HG03521 (cell line): Measurements from ENCODE around the gene NCAPD3.
"Not testable (repeated sequence)": the region's sequence is repeated elsewhere in the genome, so short reads cannot be mapped to it uniquely, and the experiment has no call there.

Experiments
- ATAC-seq: cut with Tn5 transposase; IDR thresholded peaks from one replicate; pipeline ENCODE4 v1.9.1; 2021; ENCODE audit warnings: mild to moderate bottlenecking, moderate library complexity; ENCODE audit not compliant: unreplicated experiment

The NCAPD3 gene

GRCh38 chr11:134230339-134230738 is 6.6 kb upstream of the NCAPD3 start:
- ATAC-seq = no peak

- no peak for ATAC-seq
Observed at GRCh38 chr11:134229126-134229790, 5.5 kb upstream of the NCAPD3 start.

GRCh38 chr11:134228625-134229024 is 4.9 kb upstream of the NCAPD3 start:
- peak; percentile 41 for ATAC-seq

- no peak for ATAC-seq
Observed at GRCh38 chr11:134226806-134227325, 3.1 kb upstream of the NCAPD3 start.

- ATAC-seq = peak; percentile 16
Observed at GRCh38 chr11:134224710-134225664, 1.2 kb upstream of the NCAPD3 start.

- no peak for ATAC-seq
Observed at GRCh38 chr11:134223121-134223520, 646 bp downstream of the NCAPD3 start.

GRCh38 chr11:134216816-134217215 is 7.0 kb downstream of the NCAPD3 start:
- ATAC-seq = no peak

- no peak for ATAC-seq
Observed at GRCh38 chr11:134215836-134216235, 7.9 kb downstream of the NCAPD3 start.

- no peak for ATAC-seq
Observed at GRCh38 chr11:134207538-134208239, 16.1 kb downstream of the NCAPD3 start.

GRCh38 chr11:134206185-134206584 is 17.6 kb downstream of the NCAPD3 start:
- no peak for ATAC-seq

GRCh38 chr11:134205729-134206128 is 18.0 kb downstream of the NCAPD3 start:
- no peak for ATAC-seq

GRCh38 chr11:134202661-134203060 is 21.1 kb downstream of the NCAPD3 start:
- no peak for ATAC-seq

GRCh38 chr11:134200688-134201087 is 23.1 kb downstream of the NCAPD3 start:
- no peak for ATAC-seq

- ATAC-seq = no peak
Observed at GRCh38 chr11:134199531-134199930, 24.2 kb downstream of the NCAPD3 start.

GRCh38 chr11:134196756-134197155 is 27.0 kb downstream of the NCAPD3 start:
- no peak for ATAC-seq

GRCh38 chr11:134188092-134188491 is 35.7 kb downstream of the NCAPD3 start:
- not testable (repeated sequence) for ATAC-seq

GRCh38 chr11:134181707-134182106 is 42.1 kb downstream of the NCAPD3 start:
- no peak for ATAC-seq

GRCh38 chr11:134178032-134178674 is 45.6 kb downstream of the NCAPD3 start:
- ATAC-seq = no peak

GRCh38 chr11:134176284-134176683 is 47.5 kb downstream of the NCAPD3 start:
- ATAC-seq = no peak

- ATAC-seq = no peak
Observed at GRCh38 chr11:134173296-134173695, 50.5 kb downstream of the NCAPD3 start.

GRCh38 chr11:134171951-134172350 is 51.8 kb downstream of the NCAPD3 start:
- no peak for ATAC-seq
